ENCODE data around the gene ACTR3C.
"Not testable (repeated sequence)": the region's sequence is repeated elsewhere in the genome, so short reads cannot be mapped to it uniquely, and the experiment has no call there.

The ACTR3C gene

GRCh38 chr7:150336746-150337145 lies 13.4 kb upstream of the ACTR3C start:
- DNase-seq (ENCODE audit: low read depth in 2 of 2): no peak

GRCh38 chr7:150335774-150336112 lies 12.4 kb upstream of the ACTR3C start:
- no peak for DNase-seq (ENCODE audit: low read depth in 2 of 2)

DNA sequence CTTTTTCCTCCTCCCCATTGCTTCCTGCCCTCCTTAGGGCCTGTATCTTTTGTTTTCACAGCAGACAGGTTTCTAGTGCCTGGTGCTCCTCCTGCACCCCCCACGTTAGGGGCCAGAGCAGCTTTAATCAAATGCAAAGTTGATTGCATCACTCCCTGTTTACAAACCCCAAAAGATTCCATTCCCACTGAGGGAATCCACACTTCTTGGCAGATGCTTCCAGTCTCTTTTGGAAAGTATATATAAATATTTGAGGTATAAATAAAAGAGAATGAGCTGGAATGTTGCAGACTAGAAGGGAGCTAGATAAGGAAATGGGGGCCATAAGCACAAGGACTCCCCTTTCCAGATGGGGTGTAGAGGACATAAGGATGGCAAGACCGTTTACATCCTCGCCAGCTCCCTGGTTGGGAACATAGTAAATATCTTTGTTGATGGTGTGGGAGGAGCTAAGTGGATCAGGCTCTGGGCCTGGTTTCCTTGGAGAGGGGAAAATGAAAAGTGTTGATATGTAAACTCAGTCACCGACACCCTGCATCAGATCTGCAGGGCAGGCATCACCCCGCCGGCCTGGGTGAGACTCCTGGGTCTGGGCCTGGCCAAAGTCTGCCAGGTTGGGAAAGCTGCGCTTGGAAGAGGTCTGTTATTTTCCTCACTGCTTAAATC lies 11.9 kb upstream of the ACTR3C start:
- no peak for DNase-seq (ENCODE audit: low read depth in 2 of 2)

- no peak for DNase-seq (ENCODE audit: low read depth in 2 of 2)
Observed at GRCh38 chr7:150334108-150334507, 10.8 kb upstream of the ACTR3C start.

GRCh38 chr7:150333659-150334058 lies 10.3 kb upstream of the ACTR3C start:
- no peak for DNase-seq (ENCODE audit: low read depth in 2 of 2)

- no peak for DNase-seq (ENCODE audit: low read depth in 2 of 2)
Observed at GRCh38 chr7:150332852-150333635, 9.7 kb upstream of the ACTR3C start.

DNA sequence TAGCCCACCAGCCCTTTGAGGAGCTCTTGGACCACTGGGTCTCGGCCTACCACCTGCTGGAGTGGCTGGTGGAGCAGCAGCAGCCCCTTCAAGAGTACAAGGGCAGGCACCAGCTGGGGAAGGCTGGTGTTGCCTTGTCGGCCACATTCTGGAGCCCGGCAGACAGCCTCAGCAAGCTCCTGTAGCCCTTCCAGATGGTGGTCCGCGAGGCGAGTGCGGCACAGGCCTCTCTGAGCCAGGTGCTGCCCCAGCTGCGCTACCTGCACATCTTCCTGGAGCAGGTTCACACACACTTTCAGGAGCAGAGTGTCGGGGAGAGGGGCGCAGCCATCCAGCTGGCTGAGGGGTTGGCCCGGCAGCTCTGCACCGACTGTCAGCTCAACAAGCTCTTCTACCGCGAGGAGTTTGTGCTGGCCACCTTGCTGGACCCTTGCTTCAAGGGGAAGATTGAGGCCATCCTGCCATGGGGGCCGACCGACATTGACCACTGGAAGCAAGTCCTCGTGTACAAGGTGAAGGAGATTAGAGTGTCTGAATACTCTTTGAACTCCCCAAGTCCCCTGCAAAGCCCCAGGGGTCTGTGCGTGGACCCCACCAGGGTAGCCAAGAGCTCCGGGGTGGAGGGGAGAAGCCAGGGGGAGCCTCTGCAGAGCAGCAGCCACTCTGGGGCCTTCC lies 7.0 kb upstream of the ACTR3C start:
- no peak for DNase-seq (ENCODE audit: low read depth in 2 of 2)

DNA sequence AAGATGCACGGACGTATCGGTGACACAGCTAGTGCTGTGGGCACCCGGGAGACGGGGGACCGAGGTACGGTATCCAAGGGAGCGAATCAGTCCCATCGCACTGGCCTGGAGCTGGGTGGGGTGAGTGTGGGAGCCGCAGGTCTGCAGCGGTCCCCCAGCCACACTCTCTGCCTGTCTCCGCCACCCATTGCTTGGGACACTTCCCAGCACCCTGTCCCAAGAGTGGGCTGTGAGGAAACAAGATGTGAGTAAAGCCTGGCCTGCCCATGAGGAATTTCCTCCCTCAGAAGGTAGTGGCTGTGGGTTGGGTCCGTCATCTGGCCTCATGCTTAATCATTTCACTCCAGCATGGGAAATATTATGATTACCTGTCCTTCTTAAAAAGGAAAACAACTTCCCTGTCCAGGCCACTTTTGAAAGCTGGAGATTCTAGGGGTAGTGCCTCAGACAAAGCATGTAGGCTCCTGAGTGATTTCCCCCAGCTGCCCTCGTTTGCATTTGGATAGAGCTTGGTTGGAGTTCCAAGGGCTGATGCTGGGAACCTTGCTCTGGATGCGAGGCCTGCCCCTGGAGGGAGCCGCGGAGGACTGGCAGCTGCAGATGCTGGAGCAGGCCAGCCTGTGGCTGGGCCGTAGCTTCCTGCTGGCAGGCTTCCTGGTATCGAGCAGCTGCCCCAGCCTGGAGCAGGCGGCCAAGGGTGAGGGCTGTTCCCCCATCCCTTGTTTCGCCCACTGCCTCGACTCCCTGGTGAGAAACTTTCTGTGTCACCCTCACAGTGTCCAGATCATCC lies 6.2 kb upstream of the ACTR3C start:
- no peak for DNase-seq (ENCODE audit: low read depth in 2 of 2)

DNA sequence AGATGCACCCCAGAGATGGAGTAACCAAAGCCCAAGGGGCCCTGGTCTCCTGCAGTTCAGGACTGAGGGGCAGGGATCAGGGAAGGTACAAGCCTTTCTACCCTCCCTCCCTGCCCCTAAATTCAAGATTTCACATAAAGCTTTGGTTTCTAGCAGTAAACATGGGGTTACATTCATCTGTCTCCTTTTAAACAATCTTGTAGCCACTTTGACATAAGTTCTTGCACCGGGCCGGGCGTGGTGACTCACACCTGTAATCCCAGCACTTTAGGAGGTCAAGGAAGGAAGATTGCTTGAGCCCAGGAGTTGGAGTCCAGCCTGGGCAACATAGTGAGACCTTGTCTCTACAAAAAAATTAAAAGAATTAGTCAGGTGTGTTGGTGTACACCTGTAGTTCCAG lies 4.0 kb upstream of the ACTR3C start:
- no peak for DNase-seq (ENCODE audit: low read depth in 2 of 2)

DNA sequence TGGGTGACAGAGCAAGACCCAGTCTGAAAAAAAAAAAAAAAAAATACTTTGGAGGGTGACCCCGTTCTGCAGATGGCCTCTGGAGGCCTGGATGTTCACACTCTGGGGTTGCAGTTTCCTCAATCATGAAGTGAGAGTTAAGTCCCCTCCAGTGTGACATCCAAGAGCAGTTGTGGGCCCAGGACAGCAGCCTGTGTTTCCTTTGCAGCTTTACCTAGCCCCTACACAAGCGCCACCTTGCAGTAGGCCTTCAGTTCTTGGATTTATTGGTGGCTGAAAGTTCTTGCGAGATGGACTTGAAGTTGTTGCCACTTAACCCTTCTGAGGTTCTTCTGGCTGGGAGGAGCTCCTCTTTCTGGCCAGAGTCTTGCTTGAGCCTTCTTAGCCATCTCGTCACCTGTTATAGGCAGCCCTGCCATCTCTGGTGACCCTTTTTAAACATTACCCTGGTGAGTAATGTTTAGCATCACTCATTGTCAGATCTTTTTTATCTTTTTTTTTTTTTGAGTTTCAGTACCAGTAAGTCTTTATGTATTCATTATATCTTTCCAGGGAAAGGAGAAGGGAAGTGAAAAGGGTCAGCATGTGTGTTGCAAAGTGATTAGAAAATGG lies 3.4 kb upstream of the ACTR3C start:
- DNase-seq (ENCODE audit: low read depth in 2 of 2): no peak

DNA sequence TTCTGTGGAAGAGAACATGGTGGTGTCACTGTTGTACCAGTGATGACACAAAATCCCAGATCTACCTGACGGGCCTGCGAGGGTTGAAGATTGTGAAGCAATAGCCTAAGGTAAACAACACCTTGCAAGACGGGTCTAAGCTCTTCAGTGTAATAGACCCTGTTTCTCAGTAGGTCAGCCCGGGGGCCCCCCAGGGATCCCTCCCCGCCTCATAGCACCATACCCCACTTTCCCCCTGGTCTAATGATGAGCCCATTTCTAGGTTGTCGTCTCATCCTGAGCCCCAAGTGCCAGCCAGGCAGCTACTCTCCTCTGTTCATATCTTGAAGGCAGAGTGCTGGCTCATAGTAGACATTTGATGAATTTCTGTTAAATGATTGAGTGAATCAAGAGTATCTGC lies 2.6 kb upstream of the ACTR3C start:
- no peak for DNase-seq (ENCODE audit: low read depth in 2 of 2)

- no peak for DNase-seq (ENCODE audit: low read depth in 2 of 2)
Observed at GRCh38 chr7:150325110-150325611, 1.8 kb upstream of the ACTR3C start.

DNA sequence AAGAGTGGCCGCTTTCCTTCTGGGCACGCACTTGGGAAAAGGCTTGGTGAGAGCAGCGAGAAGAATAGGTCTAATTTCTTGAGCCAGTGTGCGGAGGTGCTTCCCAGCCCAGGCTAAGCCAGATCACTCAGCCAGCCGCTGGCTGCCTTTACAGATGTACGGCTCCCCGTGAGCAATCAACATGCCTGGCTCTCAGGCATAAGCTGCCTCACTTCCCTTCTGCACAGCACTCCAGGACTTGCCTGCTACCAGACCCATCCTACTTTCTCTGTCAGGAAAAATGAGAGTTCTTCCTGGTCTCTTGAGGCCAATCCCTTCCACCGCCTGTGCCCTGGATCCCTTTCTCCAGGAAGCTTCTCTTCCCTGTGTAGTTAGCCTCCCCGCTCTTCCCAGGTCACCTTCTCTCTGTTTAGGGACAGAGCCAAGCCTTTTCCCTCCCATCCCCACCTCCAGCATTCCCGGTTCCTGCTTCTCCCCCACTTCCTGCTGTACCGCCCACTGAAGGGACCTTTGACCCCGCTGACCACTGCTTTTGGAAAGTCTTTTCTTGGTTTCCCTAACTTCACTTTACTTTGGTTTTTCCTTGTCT lies 1.1 kb upstream of the ACTR3C start:
- no peak for DNase-seq (ENCODE audit: low read depth in 2 of 2)

DNA sequence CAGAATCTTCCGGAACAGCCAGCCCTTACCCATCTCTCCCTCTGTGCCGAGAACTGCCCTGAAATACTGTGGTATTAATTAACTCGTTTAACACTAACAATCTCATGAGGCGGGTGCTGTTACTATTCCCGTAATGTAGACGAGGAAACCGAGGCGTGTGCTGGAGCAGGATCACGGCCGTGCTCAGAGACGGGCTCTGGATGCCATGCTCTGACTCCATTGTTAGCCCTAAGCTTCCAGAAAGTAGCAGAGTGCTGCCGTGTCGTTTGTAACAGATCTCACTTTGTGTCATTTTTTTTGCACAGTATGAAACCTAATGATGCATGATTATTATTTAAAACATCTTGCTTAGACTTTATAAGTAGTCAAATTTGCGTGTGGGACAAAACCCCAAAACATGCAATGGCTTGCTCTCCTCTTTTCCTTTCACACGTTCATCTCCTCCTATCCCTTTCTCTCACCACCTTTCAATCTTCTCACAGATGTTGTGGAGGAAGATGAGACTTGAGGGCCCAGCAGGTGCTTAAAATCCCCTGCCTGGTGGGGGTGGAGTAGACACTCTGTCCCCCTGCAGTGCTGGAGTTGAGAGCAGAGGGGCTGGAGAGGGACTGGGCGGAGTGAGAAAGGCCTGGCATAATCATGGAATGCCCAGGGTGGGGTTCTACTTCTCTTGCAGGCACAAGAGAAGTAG lies 482 bp upstream of the ACTR3C start:
- no peak for DNase-seq (ENCODE audit: low read depth in 2 of 2)

DNA sequence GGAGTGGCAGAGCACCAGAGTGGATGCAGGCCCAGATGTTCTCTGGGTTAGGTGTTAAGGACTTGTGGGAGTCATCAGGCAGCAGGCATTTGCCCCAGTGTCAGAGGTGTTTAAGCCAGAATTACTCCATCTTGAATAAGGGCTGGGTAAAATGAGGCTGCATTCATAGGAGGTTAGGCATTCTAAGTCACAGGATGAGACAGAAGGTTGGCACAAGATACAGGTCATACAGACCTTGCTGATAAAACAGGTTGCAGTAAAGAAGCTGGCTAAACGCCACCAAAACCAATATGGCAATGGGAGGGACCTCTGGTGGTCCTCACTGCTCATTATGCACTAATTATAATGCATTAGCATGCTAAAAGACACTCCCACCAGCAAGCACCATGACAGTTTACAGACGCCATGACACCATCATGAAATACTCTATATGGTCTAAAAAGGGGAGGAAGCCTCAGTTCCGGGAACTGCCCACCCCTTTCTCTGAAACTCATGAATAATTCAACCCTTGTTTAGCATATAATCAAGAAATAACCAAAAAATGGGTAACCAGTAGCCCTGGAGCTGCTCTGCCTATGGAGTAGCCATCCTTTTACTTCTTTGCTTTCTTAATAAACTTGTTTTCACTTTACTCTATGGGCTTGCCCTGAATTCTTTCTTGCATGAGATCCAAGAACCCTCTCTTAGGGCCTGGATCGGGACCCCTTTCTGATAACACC lies 1.1 kb downstream of the ACTR3C start:
- peak in 1 of 2 donors; percentile 44 for DNase-seq (ENCODE audit: low read depth in 2 of 2)

DNA sequence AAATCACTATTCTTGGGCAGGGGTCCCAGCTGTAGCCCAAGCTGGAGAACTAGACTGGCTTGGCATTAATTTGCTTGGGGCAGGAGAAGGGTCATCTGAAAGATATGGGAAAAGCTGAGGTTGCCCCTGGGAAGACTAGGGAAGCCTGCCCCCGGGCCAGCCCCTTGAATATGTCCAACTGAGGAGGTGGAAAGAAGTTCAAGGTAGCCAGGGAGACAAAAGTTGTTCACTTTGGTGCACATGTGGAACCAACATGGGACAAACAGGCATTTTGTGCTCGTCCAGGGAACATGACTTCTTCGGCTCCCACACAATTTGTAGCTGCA lies 1.6 kb downstream of the ACTR3C start:
- no peak for DNase-seq (ENCODE audit: low read depth in 2 of 2)

GRCh38 chr7:150317748-150318444 lies 5.4 kb downstream of the ACTR3C start:
- no peak for DNase-seq (ENCODE audit: low read depth in 2 of 2)

DNA sequence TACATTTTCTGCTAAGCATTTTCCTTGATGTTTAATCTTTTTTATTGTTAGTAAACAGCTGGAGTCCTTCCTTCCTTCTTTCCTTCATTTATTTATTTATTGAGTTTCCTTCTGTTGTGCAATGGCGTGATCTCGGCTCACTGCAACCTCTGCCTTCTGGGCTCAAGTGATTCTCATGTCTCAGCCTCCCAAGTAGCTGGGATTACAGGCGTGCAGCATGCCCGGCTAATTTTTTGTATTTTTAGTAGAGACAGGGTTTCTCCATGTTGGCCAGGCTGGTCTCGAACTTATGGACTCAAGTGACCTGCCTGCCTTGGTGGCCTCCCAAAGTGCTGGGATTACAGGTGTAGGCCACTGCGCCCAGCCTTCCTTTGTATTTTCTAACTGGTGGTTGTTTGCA lies 6.4 kb downstream of the ACTR3C start:
- DNase-seq (ENCODE audit: low read depth in 2 of 2): not testable (repeated sequence)

DNA sequence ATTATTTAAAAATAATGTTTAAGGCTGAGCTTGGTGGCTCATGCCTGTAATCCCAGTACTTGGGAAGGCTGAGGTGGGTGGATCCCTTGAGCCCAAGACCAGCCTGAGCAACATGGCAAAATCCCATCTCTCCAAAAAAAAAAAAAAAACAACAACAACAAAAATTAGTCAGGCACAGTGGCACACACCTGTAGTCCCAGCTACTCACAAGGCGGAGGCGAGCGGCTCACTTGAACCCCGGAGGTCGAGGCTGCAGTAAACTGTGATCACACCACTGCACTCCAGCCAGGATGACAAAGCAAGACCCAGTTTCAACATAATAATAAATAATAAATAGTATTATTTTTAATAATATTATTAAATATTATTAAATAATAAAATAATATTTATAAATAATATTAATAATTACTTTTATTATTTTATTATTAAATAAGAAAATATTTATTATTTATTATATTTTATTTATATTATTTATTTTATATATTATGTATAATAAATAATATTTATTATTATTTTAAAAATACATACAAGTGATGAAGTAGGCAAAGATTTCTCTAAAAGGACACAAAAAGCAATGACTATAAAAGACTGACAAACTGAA lies 8.6 kb downstream of the ACTR3C start:
- DNase-seq (ENCODE audit: low read depth in 2 of 2): no peak
